Liver (tissue), 3 donors: ENCODE data around the gene PGC.

Experiments
- SP1 ChIP-seq: IDR thresholded peaks from 2 replicates; pipeline ENCODE4 v1.6.1; 2018; ENCODE audit warnings: antibody characterized with exemption, mild to moderate bottlenecking
- TF ChIP-seq, protein P1 (sequence below): fragments of 150-350 bp; IDR thresholded peaks from 2 replicates; pipeline ENCODE4 v1.5.1; 2017; ENCODE audit warnings: improper control_type of control experiment, low read depth, low read length; ENCODE audit not compliant: missing input control
- donor health status: healthy.
- donor health status: healthy.

DNA sequence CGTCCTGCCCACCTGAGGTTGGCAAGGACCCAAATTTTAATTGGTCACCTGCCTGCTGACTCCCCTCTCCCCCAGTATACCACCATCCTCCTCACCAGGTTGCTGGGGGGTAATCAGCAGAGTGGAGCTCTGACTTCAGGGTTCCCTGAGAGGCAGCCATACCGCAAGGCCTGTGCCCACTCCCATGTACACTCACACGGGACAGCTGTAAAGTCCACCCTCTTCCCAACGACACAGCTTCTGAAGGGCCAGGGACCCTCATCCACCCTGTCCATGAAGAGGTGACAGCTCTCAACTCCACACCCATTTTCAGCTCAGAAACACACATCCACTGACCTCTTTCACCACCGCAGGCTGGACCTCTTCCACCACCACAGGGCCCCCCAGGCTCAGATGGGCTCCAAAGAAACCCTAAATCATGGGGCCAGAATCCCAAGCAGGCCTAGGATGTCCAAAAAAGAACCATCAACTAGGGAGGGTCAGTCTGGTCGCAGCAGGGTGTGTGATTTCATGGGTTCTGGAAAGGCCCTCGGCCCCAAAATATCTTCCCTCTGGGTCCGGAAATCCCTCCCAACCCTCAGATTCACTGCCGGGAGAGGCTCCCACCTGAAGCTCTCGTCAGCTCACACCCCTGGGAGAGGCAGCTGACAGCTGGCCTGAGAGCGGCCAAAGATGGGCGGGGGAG lies 41.7 kb downstream of the PGC start:
- TF ChIP-seq SP1 = no peak
- TF ChIP-seq, protein P1, sequence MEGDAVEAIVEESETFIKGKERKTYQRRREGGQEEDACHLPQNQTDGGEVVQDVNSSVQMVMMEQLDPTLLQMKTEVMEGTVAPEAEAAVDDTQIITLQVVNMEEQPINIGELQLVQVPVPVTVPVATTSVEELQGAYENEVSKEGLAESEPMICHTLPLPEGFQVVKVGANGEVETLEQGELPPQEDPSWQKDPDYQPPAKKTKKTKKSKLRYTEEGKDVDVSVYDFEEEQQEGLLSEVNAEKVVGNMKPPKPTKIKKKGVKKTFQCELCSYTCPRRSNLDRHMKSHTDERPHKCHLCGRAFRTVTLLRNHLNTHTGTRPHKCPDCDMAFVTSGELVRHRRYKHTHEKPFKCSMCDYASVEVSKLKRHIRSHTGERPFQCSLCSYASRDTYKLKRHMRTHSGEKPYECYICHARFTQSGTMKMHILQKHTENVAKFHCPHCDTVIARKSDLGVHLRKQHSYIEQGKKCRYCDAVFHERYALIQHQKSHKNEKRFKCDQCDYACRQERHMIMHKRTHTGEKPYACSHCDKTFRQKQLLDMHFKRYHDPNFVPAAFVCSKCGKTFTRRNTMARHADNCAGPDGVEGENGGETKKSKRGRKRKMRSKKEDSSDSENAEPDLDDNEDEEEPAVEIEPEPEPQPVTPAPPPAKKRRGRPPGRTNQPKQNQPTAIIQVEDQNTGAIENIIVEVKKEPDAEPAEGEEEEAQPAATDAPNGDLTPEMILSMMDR = no peak
